Measurements from ENCODE around the gene CPNE4.

- TF ChIP-seq CTCF (IDR thresholded peaks at IDR 0.05) (no peak), POLR2A (IDR thresholded peaks at IDR 0.05) (no peak)
Measured at GRCh38 chr3:132006605-132007204, 28.1 kb downstream of the CPNE4 start.
